GM12891 (cell line): ENCODE data around the gene TRIM69.
"Not testable (repeated sequence)": the region's sequence is repeated elsewhere in the genome, so short reads cannot be mapped to it uniquely, and the experiment has no call there.

Experiments used
- POLR2A ChIP-seq: IDR thresholded peaks from 2 replicates; pipeline ENCODE4 v1.6.1; 2011; ENCODE audit warnings: low read depth, low read length, control low read depth
- POLR2AphosphoS5 ChIP-seq: IDR thresholded peaks from 2 replicates; pipeline ENCODE4 v1.6.1; 2011; ENCODE audit warnings: low read depth, low read length, control low read depth

DNA sequence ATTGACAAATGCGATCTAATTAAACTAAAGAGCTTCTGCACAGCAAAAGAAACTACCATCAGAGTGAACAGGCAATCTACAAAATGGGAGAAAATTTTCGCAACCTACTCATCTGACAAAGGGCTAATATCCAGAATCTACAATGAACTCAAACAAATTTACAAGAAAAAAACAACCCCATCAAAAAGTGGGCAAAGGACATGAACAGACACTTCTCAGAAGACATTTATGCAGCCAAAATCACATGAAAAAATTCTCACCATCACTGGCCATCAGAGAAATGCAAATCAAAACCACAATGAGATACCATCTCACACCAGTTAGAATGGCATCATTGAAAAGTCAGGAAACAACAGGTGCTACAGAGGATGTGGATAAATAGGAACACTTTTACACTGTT, 7.1 kb downstream of the TRIM69 start:
- TF ChIP-seq POLR2AphosphoS5, POLR2A: not testable (repeated sequence)
